ENCODE measurements around the gene ARID2.

The ARID2 gene

GRCh38 chr12:45763381-45763780, 33.9 kb downstream of the ARID2 start:
- no peak for TF ChIP-seq CTCF (IDR thresholded peaks at IDR 0.05; ENCODE audit: low read depth, low read length)
- no peak for DNase-seq (ENCODE audit: extremely low read depth, low read depth)

- DNase-seq (ENCODE audit: extremely low read depth, low read depth) = no peak
Observed at GRCh38 chr12:45768194-45768593, 38.7 kb downstream of the ARID2 start.

GRCh38 chr12:45773747-45774146, 44.2 kb downstream of the ARID2 start:
- no peak for TF ChIP-seq CTCF (IDR thresholded peaks at IDR 0.05; ENCODE audit: low read depth, low read length)
- no peak for DNase-seq (ENCODE audit: extremely low read depth, low read depth)

More at GRCh38 chr12:45768194-45768593, 38.7 kb downstream of the ARID2 start:
- TF ChIP-seq CTCF (IDR thresholded peaks at IDR 0.05; ENCODE audit: low read depth, low read length) = no peak

GRCh38 chr12:45774508-45775162, 45.1 kb downstream of the ARID2 start:
- TF ChIP-seq CTCF (IDR thresholded peaks at IDR 0.05; ENCODE audit: low read depth, low read length) = no peak
- no peak for DNase-seq (ENCODE audit: extremely low read depth, low read depth)

GRCh38 chr12:45775465-45775864, 46.0 kb downstream of the ARID2 start:
- no peak for TF ChIP-seq CTCF (IDR thresholded peaks at IDR 0.05; ENCODE audit: low read depth, low read length)
- DNase-seq (ENCODE audit: extremely low read depth, low read depth) = no peak

GRCh38 chr12:45775964-45776363, 46.5 kb downstream of the ARID2 start:
- DNase-seq (ENCODE audit: extremely low read depth, low read depth) = no peak
- TF ChIP-seq CTCF (IDR thresholded peaks at IDR 0.05; ENCODE audit: low read depth, low read length) = no peak

GRCh38 chr12:45779936-45780335, 50.4 kb downstream of the ARID2 start:
- no peak for DNase-seq (ENCODE audit: extremely low read depth, low read depth)
- TF ChIP-seq CTCF (IDR thresholded peaks at IDR 0.05; ENCODE audit: low read depth, low read length) = no peak

Data from AG09319 (cell line).